GM23248 (cell line): ENCODE measurements around the gene ATP1B4.

Experiments used
- EZH2 ChIP-seq: fragments of 200-600 bp; sonication (generic); IDR thresholded peaks from 2 replicates; pipeline ENCODE4 v1.6.1; 2018; ENCODE audit warnings: antibody characterized with exemption, mild to moderate bottlenecking; ENCODE audit not compliant: insufficient read depth, poor library complexity, severe bottlenecking
- EZH2phosphoT487 ChIP-seq: fragments of 200-600 bp; sonication (generic); IDR thresholded peaks from 2 replicates; pipeline ENCODE4 v1.6.1; 2018; ENCODE audit warnings: antibody characterized with exemption, moderate library complexity, mild to moderate bottlenecking, low read depth; ENCODE audit not compliant: insufficient read depth

GRCh38 chrX:120408168-120408567, 46.3 kb downstream of the ATP1B4 start:
- TF ChIP-seq EZH2: no peak
- TF ChIP-seq EZH2phosphoT487: no peak
